ENCODE results near the gene DGKD.

DNA sequence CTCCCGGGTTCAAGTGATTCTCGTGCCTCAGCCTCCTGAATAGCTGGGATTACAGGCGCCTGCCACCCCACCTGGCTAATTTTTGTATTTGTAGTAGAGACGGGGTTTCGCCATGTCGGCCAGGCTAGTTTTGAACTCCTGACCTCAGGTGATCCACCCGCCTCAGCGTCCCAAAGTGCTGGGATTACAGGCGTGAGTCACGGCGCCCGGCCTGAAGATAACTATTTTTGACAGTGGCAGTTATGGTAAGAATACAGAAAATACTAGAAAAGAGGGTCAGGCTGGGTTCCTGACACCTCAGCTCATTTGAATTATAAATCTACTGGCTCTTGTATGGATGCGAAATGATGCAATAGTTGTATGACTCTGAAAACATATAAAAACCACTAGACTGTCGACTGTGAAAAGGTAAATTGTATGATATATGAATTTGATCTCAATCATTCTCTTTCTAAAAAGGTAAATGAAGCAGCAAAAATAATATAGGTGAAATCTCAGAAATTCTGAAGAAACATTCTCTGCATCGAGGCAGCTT is 11.1 kb upstream of the DGKD start:
- TF ChIP-seq, protein P1, sequence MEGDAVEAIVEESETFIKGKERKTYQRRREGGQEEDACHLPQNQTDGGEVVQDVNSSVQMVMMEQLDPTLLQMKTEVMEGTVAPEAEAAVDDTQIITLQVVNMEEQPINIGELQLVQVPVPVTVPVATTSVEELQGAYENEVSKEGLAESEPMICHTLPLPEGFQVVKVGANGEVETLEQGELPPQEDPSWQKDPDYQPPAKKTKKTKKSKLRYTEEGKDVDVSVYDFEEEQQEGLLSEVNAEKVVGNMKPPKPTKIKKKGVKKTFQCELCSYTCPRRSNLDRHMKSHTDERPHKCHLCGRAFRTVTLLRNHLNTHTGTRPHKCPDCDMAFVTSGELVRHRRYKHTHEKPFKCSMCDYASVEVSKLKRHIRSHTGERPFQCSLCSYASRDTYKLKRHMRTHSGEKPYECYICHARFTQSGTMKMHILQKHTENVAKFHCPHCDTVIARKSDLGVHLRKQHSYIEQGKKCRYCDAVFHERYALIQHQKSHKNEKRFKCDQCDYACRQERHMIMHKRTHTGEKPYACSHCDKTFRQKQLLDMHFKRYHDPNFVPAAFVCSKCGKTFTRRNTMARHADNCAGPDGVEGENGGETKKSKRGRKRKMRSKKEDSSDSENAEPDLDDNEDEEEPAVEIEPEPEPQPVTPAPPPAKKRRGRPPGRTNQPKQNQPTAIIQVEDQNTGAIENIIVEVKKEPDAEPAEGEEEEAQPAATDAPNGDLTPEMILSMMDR (IDR thresholded peaks at IDR 0.05 in 2 of 3, conservative IDR thresholded peaks at IDR 0.05 in 1 of 3; ENCODE audit: control insufficient read depth in 2 of 3, extremely low read depth in 1 of 3, insufficient read depth in 1 of 3, low read depth in 3 of 3, low read length in 3 of 3), result no peak
- TF ChIP-seq CHD2 (IDR thresholded peaks at IDR 0.05; ENCODE audit: borderline replicate concordance, low read depth, low read length) (no peak), SIN3A (IDR thresholded peaks at IDR 0.05; ENCODE audit: low read depth, low read length) (no peak), JUND (IDR thresholded peaks at IDR 0.05; ENCODE audit: low read depth, low read length) (no peak), POLR2AphosphoS5 (IDR thresholded peaks at IDR 0.05; ENCODE audit: low read length) (no peak), ESRRA (IDR thresholded peaks at IDR 0.05; ENCODE audit: low read length) (no peak), CHD1 (IDR thresholded peaks at IDR 0.05; ENCODE audit: low read depth, low read length) (no peak), BRCA1 (IDR thresholded peaks at IDR 0.05; ENCODE audit: low read depth, low read length) (no peak), FOXM1 (IDR thresholded peaks at IDR 0.05; ENCODE audit: low read depth, low read length) (no peak)
- TF ChIP-seq, protein P2, sequence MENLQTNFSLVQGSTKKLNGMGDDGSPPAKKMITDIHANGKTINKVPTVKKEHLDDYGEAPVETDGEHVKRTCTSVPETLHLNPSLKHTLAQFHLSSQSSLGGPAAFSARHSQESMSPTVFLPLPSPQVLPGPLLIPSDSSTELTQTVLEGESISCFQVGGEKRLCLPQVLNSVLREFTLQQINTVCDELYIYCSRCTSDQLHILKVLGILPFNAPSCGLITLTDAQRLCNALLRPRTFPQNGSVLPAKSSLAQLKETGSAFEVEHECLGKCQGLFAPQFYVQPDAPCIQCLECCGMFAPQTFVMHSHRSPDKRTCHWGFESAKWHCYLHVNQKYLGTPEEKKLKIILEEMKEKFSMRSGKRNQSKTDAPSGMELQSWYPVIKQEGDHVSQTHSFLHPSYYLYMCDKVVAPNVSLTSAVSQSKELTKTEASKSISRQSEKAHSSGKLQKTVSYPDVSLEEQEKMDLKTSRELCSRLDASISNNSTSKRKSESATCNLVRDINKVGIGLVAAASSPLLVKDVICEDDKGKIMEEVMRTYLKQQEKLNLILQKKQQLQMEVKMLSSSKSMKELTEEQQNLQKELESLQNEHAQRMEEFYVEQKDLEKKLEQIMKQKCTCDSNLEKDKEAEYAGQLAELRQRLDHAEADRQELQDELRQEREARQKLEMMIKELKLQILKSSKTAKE (IDR thresholded peaks at IDR 0.05; ENCODE audit: low read depth, poor library complexity, severe bottlenecking), result no peak
- TF ChIP-seq, protein P3, sequence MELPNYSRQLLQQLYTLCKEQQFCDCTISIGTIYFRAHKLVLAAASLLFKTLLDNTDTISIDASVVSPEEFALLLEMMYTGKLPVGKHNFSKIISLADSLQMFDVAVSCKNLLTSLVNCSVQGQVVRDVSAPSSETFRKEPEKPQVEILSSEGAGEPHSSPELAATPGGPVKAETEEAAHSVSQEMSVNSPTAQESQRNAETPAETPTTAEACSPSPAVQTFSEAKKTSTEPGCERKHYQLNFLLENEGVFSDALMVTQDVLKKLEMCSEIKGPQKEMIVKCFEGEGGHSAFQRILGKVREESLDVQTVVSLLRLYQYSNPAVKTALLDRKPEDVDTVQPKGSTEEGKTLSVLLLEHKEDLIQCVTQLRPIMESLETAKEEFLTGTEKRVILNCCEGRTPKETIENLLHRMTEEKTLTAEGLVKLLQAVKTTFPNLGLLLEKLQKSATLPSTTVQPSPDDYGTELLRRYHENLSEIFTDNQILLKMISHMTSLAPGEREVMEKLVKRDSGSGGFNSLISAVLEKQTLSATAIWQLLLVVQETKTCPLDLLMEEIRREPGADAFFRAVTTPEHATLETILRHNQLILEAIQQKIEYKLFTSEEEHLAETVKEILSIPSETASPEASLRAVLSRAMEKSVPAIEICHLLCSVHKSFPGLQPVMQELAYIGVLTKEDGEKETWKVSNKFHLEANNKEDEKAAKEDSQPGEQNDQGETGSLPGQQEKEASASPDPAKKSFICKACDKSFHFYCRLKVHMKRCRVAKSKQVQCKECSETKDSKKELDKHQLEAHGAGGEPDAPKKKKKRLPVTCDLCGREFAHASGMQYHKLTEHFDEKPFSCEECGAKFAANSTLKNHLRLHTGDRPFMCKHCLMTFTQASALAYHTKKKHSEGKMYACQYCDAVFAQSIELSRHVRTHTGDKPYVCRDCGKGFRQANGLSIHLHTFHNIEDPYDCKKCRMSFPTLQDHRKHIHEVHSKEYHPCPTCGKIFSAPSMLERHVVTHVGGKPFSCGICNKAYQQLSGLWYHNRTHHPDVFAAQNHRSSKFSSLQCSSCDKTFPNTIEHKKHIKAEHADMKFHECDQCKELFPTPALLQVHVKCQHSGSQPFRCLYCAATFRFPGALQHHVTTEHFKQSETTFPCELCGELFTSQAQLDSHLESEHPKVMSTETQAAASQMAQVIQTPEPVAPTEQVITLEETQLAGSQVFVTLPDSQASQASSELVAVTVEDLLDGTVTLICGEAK (IDR thresholded peaks at IDR 0.05; ENCODE audit: borderline replicate concordance), result no peak
